ENCODE measurements around the gene FAM174B.

FAM174B gene

GRCh38 chr15:92664178-92664900 lies 8.8 kb upstream of the FAM174B start:
- no peak for DNase-seq

DNA sequence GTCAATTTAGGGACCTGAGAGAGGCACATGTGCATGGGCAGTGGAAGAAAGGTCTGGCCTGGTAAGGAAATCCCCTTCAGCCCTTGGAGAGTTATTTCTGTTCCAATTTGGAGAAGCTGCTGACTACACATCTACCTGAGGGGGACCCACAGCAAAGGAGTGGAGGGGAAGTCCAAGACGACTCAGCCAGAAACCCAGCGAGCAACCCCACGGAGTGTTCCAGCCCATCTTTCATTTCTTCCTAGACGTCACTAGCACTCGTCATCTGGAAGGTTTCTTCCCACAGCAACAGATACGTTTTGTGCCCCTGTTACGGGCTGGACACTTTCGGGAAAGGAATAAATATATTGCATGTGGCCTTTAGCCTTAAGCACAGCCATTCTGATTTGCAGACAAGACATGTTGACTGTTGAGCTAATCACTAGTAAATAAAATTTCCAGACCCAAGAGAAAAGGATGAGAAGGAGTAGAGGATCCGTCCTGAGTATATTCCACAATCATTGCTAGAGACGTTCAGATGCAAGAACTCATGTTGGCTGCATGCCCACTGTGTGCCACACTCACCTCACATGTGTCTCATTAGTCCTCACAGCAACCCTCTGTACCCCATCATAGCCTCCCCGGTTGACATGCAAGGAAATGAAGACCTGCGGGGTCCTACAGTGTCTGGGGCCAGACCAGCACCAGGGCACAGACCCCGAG lies 7.8 kb upstream of the FAM174B start:
- no peak for DNase-seq

- DNase-seq, result peak; percentile 31
These were observed 7.2 kb upstream of the FAM174B start for GRCh38 chr15:92662762-92663161.

- DNase-seq, result no peak
These were observed 6.4 kb upstream of the FAM174B start for GRCh38 chr15:92661956-92662355.

GRCh38 chr15:92661069-92661468 lies 5.5 kb upstream of the FAM174B start:
- no peak for DNase-seq

DNA sequence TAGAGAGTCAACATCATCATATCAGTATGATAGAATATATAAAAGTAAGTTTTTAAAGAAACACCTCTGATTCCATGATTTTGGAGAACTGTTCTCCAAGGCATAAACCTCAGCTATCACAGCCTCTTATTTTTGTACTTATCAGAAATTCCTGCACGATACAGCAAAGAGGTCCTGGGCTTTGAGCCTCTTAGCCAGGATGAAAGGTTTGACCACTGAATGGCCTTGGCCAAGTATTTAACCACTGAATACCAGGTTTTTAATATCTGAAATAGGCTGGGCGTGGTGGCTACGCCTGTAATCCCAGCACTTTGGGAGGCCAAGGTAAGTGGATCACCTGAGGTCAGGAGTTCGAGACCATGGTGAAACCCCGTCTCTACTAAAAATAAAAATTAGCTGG lies 1.9 kb upstream of the FAM174B start:
- DNase-seq, result peak; percentile 58

GRCh38 chr15:92656089-92656488 lies 514 bp upstream of the FAM174B start:
- DNase-seq, result no peak

- no peak for DNase-seq
These were observed 913 bp downstream of the FAM174B start for GRCh38 chr15:92654662-92655061.

GRCh38 chr15:92653836-92654539 lies 1.6 kb downstream of the FAM174B start:
- no peak for DNase-seq

DNA sequence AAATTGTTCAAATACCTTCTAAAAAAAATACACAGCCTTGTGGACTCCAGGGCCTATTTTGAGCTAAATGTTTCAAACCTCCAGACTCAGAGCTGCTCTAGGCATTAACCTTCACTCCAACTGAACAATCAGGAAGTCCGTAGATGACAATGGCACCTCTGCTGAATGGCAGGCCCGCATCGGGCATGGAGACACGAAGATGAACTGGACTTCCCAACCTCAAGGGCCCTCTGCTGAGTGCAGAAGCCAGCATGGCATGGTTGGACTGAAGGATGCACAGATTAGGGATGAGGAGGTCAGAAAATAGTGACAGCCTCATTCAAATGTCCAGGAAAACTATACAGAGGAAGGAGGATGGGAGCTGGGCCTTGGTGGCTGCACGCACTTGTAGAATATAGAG lies 2.2 kb downstream of the FAM174B start:
- no peak for DNase-seq

- DNase-seq, result no peak
These were observed 3.0 kb downstream of the FAM174B start for GRCh38 chr15:92652576-92652966.

DNA sequence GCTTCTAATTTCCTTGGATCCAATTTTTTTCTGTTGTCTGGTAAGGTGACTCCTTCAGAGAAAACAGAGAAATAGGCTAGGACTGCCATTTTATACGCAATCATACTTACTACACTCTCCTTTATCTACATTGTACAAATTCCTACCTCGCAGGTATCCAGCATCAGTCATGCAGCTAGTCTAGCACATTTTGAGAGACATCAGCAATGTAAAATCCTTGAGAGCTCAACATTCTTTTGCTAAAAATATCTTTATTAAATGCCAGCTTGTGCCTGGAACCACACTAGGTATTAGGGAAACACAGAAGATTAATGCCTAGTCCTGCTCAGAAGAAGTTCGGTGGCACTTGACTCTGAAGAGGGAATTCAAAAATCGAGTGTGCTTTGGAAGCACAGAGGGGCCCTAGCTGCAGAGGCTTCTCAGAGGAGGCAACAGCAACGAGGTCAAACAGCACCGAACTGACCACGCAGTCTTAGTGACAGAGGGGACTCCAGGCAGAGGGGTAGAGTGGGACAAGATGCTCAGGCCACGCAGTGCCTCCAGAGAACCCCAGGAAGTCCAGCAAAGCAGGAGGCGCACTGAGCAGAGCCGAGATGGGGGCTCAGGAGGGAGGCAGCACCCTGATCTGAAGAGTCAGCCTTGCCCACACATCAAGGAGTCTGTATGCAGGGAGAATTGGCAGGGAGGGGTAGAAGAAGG lies 3.5 kb downstream of the FAM174B start:
- DNase-seq, result peak; percentile 32

GRCh38 chr15:92650966-92651365 lies 4.6 kb downstream of the FAM174B start:
- no peak for DNase-seq

DNA sequence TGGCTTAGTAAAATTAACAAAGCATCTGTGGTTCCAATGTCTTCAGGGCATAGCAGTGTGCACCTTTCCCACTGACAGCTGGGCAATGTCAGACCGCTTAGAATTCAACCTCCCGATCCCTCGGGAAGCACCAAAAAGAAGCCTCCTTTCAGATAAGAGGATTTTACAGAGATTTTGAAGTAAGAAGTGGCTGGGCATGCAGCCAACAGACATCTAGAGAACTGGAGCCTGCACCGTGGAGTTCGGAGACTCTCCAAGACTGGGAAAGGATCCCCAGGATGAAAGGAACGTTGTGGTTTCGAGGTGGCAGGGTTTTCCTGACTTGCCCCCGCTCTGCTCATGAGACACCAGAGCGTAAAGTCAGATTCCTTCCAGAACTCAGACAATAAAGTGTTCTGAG lies 5.3 kb downstream of the FAM174B start:
- DNase-seq, result peak; percentile 75

DNA sequence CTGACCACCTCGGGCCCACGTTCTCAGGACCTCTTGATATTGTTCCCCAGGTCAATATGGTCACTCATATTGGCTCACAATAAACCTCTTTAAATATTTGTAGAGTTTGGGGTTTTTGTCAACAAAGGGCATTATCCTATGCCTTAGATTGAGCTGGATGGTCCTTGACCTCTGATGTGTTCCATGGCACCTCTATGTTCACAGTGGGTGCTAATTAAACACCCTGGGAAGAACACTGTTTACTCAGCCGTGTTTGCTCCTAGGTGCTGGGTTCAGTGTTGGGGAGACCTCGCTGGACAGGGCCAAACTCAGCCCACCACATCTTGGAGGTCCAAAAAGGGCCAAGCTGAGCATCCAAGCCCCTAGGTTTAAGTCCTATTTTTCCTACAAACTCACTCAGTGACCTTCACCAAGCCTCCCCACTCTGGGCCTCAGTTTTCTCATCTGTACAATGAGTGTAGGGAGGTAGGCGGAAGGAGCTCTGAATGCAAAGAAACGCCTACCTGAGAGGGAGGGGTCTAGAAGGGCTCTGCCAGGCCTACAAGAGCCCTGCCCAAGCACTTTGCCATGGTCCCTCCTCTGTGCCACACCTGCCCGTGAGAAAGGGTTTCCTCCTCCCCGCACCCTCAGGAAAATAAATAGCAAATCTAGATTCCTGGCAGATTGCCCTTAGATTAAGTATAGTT lies 7.2 kb downstream of the FAM174B start:
- no peak for DNase-seq

- peak; percentile 40 for DNase-seq
These were observed 8.0 kb downstream of the FAM174B start for GRCh38 chr15:92647467-92648163.

GRCh38 chr15:92646216-92646615 lies 9.4 kb downstream of the FAM174B start:
- no peak for DNase-seq

GRCh38 chr15:92645731-92646130 lies 9.8 kb downstream of the FAM174B start:
- no peak for DNase-seq

DNA sequence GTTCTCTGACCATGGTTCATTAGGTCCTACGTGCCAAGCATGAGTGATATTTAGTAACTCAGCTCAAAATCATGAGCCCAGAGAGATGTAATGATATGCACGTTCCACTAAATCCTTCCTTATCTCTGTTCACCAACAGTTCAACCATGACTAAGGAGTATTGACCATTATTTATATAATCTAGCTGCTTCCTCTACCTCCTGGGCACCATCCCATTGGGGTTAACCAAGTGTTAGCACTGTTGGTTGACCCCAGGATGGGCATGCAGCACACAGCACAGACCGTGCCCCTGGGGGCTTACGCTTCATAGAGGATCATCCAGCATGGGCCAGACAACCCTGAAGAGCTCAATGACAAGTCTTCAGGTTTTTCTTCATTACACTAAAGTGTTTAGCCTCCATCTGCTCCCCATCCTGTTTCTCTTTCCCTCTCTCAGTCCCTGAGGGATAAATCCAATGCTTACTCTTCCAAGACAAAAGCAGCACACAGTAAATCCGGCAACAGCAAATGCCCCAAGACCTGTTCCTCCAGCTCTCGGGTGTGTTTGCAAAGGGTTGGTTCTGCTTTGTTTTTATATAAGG lies 10.4 kb downstream of the FAM174B start:
- peak; percentile 51 for DNase-seq

DNA sequence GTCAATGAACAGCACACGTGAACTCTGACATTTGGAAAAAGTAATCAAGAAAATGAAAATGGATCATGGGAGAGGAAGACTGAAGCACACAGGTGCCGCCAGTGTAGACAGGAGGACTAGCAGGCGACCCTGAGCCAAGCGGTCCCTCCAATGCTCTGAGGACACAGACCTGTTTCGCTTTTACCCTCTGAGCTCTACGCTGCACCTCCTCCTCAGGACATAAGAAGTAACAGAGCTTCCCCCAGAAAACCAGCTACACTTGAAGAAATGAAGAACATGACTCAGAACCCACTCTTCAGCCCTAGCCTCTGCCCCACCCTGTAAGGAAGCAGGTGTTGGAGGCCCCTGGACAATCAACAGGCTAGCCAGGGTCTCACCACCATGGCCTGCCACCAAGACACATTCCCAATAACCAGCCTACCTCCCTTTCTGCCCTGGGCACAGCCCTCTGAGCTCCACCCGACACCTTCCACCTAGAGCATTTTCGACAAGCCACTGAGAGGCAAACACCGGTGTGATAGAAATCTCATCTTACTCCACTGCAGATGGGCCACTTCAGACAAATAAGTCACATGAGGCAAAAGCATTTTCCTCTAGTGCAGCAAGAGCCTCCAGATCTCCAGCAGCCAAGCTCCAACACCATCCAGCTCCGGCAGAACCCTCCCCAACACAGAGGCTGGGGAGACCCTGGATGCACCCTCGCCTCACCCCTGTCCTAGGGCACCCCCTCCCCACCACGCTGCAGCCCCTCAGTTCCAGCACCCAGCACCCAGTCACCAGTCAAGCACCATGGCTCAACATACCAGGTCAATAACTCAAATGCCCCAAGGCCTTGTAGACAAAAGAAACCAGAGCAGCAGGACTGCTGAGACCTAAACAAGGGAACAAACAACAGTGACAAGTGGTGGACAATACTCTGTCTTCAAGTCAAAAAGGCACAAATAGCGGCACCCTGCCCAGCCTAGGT lies 11.4 kb downstream of the FAM174B start:
- DNase-seq, result no peak

Data from NCI-H226 (cell line).